PFSK-1 (cell line): ENCODE measurements around the gene TMED1.

Experiments
- FOXP2 ChIP-seq: optimal IDR thresholded peaks from 2 replicates; pipeline ENCODE3; 2011; ENCODE audit warnings: borderline replicate concordance, control low read depth, inconsistent platforms; ENCODE audit not compliant: insufficient read depth; ENCODE audit errors: extremely low read length, extremely low read depth
- POLR2AphosphoS5 ChIP-seq: IDR thresholded peaks from 2 replicates; pipeline ENCODE4 v1.6.1; 2012; ENCODE audit warnings: low read depth, mild to moderate bottlenecking, control low read depth, low read length, moderate library complexity
- REST ChIP-seq, 2 experiments: IDR thresholded peaks; 2 replicates each; pipeline versions ENCODE4 v1.6.1 to v1.8.0; 2011 to 2012; ENCODE audit warnings: low read depth in 2 of 2, low read length in 2 of 2, control low read depth in 1 of 2, inconsistent platforms in 1 of 2, mild to moderate bottlenecking in 1 of 2, moderate library complexity in 1 of 2; ENCODE audit not compliant: insufficient read depth in 1 of 2
- SIN3A ChIP-seq: IDR thresholded peaks from 2 replicates; pipeline ENCODE4 v1.6.1; 2012; ENCODE audit warnings: mild to moderate bottlenecking, low read length, moderate library complexity, borderline replicate concordance; ENCODE audit not compliant: insufficient read depth
- TAF1 ChIP-seq: IDR thresholded peaks from 2 replicates; pipeline ENCODE4 v1.6.1; 2012; ENCODE audit warnings: low read length, control low read depth, borderline replicate concordance; ENCODE audit not compliant: insufficient read depth

DNA sequence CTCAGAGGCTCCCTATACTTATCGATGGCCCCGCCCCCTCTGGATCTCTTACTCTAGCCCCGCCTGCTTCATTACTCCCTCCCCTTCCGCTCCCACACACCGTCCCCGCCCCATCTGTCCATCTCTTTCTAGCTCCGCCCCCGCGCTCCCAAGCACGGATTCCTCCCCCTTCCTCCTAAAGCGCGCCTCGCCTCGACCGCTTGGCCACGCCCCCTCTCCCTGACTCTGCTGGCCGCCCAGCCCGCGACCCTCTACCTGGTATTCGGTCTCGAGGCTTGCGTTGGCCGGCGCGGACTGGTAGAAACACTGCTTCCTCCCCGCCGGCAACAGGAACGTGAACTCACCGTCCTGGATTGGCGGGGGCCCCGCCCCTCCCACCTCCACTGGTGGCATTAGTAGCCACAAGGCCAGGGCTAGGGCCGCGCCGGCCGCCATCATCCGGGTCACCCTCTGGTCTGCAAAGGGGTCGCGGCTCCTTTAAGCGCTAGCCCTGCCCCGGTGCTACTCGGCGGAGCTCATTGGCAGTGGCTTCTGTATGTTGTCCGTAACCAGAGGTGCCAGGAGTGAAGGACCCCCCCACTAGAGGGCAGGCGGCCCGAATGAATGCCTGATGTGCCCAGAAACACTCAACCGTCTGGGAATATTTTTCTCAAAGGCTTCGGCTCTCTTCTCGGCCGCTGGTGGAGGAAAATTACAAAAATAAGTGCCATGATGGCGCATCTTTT is at the start of gene TMED1:
- TF ChIP-seq TAF1, result peak; percentile 66; the same call in 1 of the 2 replicates
- TF ChIP-seq POLR2AphosphoS5, result peak; percentile 69
- TF ChIP-seq REST (IDR thresholded peaks at IDR 0.05; ENCODE audit: insufficient read depth in 1 of 2, low read depth in 2 of 2, low read length in 2 of 2), result no peak
- TF ChIP-seq SIN3A, result no peak
- TF ChIP-seq FOXP2, result peak; percentile 14
